Gastroesophageal sphincter (tissue), 3 donors: Measurements from ENCODE around the gene NTRK1.

Source experiments
- POLR2AphosphoS5 ChIP-seq: sonication (generic); formaldehyde crosslinking; IDR thresholded peaks from one replicate; pipeline ENCODE4 v1.6.1; 2017; ENCODE audit warnings: antibody characterized with exemption
- TF ChIP-seq, protein P1 (sequence below), 4 experiments: fragments of 200-600 bp in 2 of 4; fragments of 450-650 bp in 2 of 4; sonication (generic) in 1 of 4; IDR thresholded peaks; one replicate each; pipeline ENCODE4 v1.5.1; 2017 to 2019; ENCODE audit warnings: antibody characterized with exemption in 4 of 4, mild to moderate bottlenecking in 2 of 4, moderate library complexity in 2 of 4

DNA sequence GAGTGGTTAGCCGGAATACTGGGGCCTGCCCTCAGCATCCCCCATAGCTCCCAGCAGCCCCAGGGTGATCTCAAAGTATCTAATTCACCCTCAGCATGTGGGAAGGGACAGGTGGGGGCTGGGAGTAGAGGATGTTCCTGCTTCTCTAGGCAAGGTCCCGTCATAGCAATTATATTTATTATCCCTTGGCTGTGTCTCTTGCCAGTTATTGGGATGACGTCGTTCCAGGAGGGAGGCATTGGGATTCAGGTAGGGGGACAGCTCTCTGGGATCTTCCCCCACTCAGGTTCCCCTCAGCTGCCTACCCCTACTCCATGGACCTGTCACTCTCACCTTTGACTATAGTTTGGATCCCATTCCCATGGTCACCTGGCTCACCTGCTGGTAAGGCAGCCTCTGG lies 21.0 kb downstream of the NTRK1 start:
- TF ChIP-seq POLR2AphosphoS5: no peak
- TF ChIP-seq, protein P1, sequence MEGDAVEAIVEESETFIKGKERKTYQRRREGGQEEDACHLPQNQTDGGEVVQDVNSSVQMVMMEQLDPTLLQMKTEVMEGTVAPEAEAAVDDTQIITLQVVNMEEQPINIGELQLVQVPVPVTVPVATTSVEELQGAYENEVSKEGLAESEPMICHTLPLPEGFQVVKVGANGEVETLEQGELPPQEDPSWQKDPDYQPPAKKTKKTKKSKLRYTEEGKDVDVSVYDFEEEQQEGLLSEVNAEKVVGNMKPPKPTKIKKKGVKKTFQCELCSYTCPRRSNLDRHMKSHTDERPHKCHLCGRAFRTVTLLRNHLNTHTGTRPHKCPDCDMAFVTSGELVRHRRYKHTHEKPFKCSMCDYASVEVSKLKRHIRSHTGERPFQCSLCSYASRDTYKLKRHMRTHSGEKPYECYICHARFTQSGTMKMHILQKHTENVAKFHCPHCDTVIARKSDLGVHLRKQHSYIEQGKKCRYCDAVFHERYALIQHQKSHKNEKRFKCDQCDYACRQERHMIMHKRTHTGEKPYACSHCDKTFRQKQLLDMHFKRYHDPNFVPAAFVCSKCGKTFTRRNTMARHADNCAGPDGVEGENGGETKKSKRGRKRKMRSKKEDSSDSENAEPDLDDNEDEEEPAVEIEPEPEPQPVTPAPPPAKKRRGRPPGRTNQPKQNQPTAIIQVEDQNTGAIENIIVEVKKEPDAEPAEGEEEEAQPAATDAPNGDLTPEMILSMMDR (IDR thresholded peaks at IDR 0.05): no peak
